Osteoblast (primary cell): Measurements from ENCODE around the gene DYNAP. TPM values are rescaled to one million over a fixed set of nuclear protein-coding genes. Genes with fewer than 3 reads are reported as not detected.

Source experiments
- DNase-seq: peaks from one replicate; pipeline ENCODE4 v3.0.0; 2011; ENCODE audit warnings: low spot score, mixed read lengths; ENCODE audit not compliant: insufficient read length; ENCODE audit errors: missing footprints
- H2AFZ ChIP-seq: 2 replicates; pipeline ENCODE4 v1.6.0; 2011; ENCODE audit warnings: mild to moderate bottlenecking, low read length
- H3K27ac ChIP-seq: 2 replicates; pipeline ENCODE4 v1.5.1; 2011; ENCODE audit warnings: mild to moderate bottlenecking, low read depth, low read length, moderate library complexity
- H3K27me3 ChIP-seq: 2 replicates; pipeline ENCODE4 v1.6.0; 2012; ENCODE audit warnings: mild to moderate bottlenecking, control low read depth, inconsistent platforms, low read length, moderate library complexity; ENCODE audit not compliant: insufficient read depth
- H3K36me3 ChIP-seq: 2 replicates; pipeline ENCODE4 v1.5.1; 2011; ENCODE audit warnings: mild to moderate bottlenecking, low read length, control low read depth, moderate library complexity; ENCODE audit not compliant: insufficient read depth
- H3K4me1 ChIP-seq: 2 replicates; pipeline ENCODE4 v1.5.1; 2011; ENCODE audit warnings: mild to moderate bottlenecking, low read length, control low read depth, moderate library complexity; ENCODE audit not compliant: insufficient read depth
- H3K4me2 ChIP-seq: 2 replicates; pipeline ENCODE4 v1.6.0; 2011; ENCODE audit warnings: mild to moderate bottlenecking, low read length; ENCODE audit not compliant: insufficient read depth
- H3K4me3 ChIP-seq: fragments of 200-600 bp; sonication (generic); 3 replicates; pipeline ENCODE4 v1.5.1; 2012; ENCODE audit warnings: mild to moderate bottlenecking, low read length, inconsistent platforms; ENCODE audit not compliant: insufficient read depth
- H3K79me2 ChIP-seq: 2 replicates; pipeline ENCODE4 v1.6.0; 2012; ENCODE audit warnings: mild to moderate bottlenecking, low read length, control low read depth, inconsistent platforms; ENCODE audit not compliant: insufficient read depth
- H3K9me3 ChIP-seq: 2 replicates; pipeline ENCODE4 v1.5.1; 2011; ENCODE audit warnings: low read depth, low read length, control low read depth
- H4K20me1 ChIP-seq: 2 replicates; pipeline ENCODE4 v1.6.0; 2012; ENCODE audit warnings: mild to moderate bottlenecking, low read length, control low read depth; ENCODE audit not compliant: insufficient read depth
- CTCF ChIP-seq: IDR thresholded peaks from 2 replicates; pipeline ENCODE4 v1.5.1; 2011; ENCODE audit warnings: mild to moderate bottlenecking, low read depth, low read length, moderate library complexity; ENCODE audit errors: extremely low read depth
- total RNA-seq: library from RNA; depleted of rRNA; stranded (reverse); fragments of >200 nt; gene quantifications from 2 replicates; pipeline ENCODE4 v1.2.3, GENCODE V29; 2012

DYNAP gene
- total RNA-seq, 1 donor = not detected

GRCh38 chr18:54584065-54584464 is 7.0 kb upstream of the DYNAP start:
- Histone ChIP-seq H4K20me1 (no peaks in the 10 kb centered on the region), H2AFZ (no peak overlapping the region), H3K79me2 (no peaks in the 10 kb centered on the region), H3K27ac (no peak overlapping the region), H3K9me3 (no peaks in the 10 kb centered on the region), H3K4me1 (no peaks in the 10 kb centered on the region), H3K27me3 (no peaks in the 10 kb centered on the region), H3K36me3 (no peaks in the 10 kb centered on the region), H3K4me2 (no peak overlapping the region), H3K4me3 (no peak overlapping the region)
- no peak for DNase-seq
- no peak for TF ChIP-seq CTCF

- Histone ChIP-seq H3K79me2 (no peaks in the 10 kb centered on the region), H3K36me3 (no peaks in the 10 kb centered on the region), H3K4me1 (no peaks in the 10 kb centered on the region), H3K27me3 (no peaks in the 10 kb centered on the region), H3K4me2 (no peak overlapping the region), H3K9me3 (no peaks in the 10 kb centered on the region), H4K20me1 (no peaks in the 10 kb centered on the region), H3K27ac (no peak overlapping the region), H2AFZ (no peak overlapping the region), H3K4me3 (no peak overlapping the region)
- no peak for DNase-seq
- no peak for TF ChIP-seq CTCF
These were observed 5.3 kb upstream of the DYNAP start for GRCh38 chr18:54585743-54586142.

GRCh38 chr18:54604211-54604610 is 13.2 kb downstream of the DYNAP start:
- H4K20me1 ChIP-seq = no peaks in the 10 kb centered on the region
- no peaks in the 10 kb centered on the region for H3K36me3 ChIP-seq
- no peak overlapping the region for H2AFZ ChIP-seq
- H3K27me3 ChIP-seq = no peaks in the 10 kb centered on the region
- no peaks in the 10 kb centered on the region for H3K4me1 ChIP-seq
- no peak for DNase-seq
- TF ChIP-seq CTCF = no peak
- H3K9me3 ChIP-seq = no peaks in the 10 kb centered on the region
- H3K4me3 ChIP-seq = no peak overlapping the region
- no peak overlapping the region for H3K27ac ChIP-seq
- H3K79me2 ChIP-seq = no peaks in the 10 kb centered on the region
- no peak overlapping the region for H3K4me2 ChIP-seq

- no peak for DNase-seq
- H3K27ac ChIP-seq = no peak overlapping the region
- H3K4me2 ChIP-seq = no peak overlapping the region
- H3K79me2 ChIP-seq = no peaks in the 10 kb centered on the region
- no peak for TF ChIP-seq CTCF
- no peak overlapping the region for H2AFZ ChIP-seq
- H3K9me3 ChIP-seq = no peaks in the 10 kb centered on the region
- H4K20me1 ChIP-seq = no peaks in the 10 kb centered on the region
- H3K36me3 ChIP-seq = no peaks in the 10 kb centered on the region
- no peaks in the 10 kb centered on the region for H3K4me1 ChIP-seq
- H3K4me3 ChIP-seq = no peak overlapping the region
- no peaks in the 10 kb centered on the region for H3K27me3 ChIP-seq
These were observed 15.8 kb downstream of the DYNAP start for GRCh38 chr18:54606835-54607212.
